HCT116 (cell line): ENCODE data around the gene SCP2.

Experiments used
- CTCF ChIP-seq, 3 experiments: fragments of 200-600 bp in 1 of 3; sonication (generic) in 1 of 3; IDR thresholded peaks in 2 of 3; conservative IDR thresholded peaks in 1 of 3; 2 replicates each; pipeline ENCODE4 v1.5.1; 2012 to 2017; ENCODE audit warnings: low read depth in 2 of 3, low read length in 2 of 3, antibody characterized with exemption in 1 of 3, borderline replicate concordance in 1 of 3, control low read depth in 1 of 3, mild to moderate bottlenecking in 1 of 3, mixed read lengths in 1 of 3, mixed run types in 1 of 3, moderate library complexity in 1 of 3; ENCODE audit not compliant: insufficient read depth in 1 of 3
- EZH2 ChIP-seq: fragments of 200-600 bp; sonication (generic); IDR thresholded peaks from 2 replicates; pipeline ENCODE4 v1.6.1; 2017; ENCODE audit warnings: antibody characterized with exemption, mixed run types
- EZH2phosphoT487 ChIP-seq: fragments of 200-600 bp; IDR thresholded peaks from 2 replicates; pipeline ENCODE4 v1.6.1; 2018; ENCODE audit warnings: antibody characterized with exemption, borderline replicate concordance
- POLR2A ChIP-seq: IDR thresholded peaks from 2 replicates; pipeline ENCODE4 v1.7.0; 2011; ENCODE audit warnings: borderline replicate concordance; ENCODE audit not compliant: insufficient read depth, insufficient read length; ENCODE audit errors: extremely low read depth
- POLR2AphosphoS5 ChIP-seq: IDR thresholded peaks from 2 replicates; pipeline ENCODE4 v1.6.1; 2011; ENCODE audit warnings: mild to moderate bottlenecking, low read depth, low read length, moderate library complexity
- REST ChIP-seq: IDR thresholded peaks from 2 replicates; pipeline ENCODE4 v1.6.1; 2012; ENCODE audit warnings: low read depth
- SIN3A ChIP-seq: IDR thresholded peaks from 2 replicates; pipeline ENCODE4 v1.6.1; 2012; ENCODE audit warnings: low read depth
- TCF7L2 ChIP-seq: IDR thresholded peaks from 2 replicates; pipeline ENCODE4 v1.7.0; 2011; ENCODE audit warnings: borderline replicate concordance, inconsistent platforms; ENCODE audit not compliant: insufficient read depth, insufficient read length; ENCODE audit errors: extremely low read depth
- YY1 ChIP-seq: IDR thresholded peaks from 2 replicates; pipeline ENCODE4 v1.6.1; 2011; ENCODE audit warnings: low read length, low read depth, moderate library complexity, mild to moderate bottlenecking; ENCODE audit not compliant: insufficient replicate concordance; ENCODE audit errors: extremely low read depth
- ZBTB33 ChIP-seq: IDR thresholded peaks from 2 replicates; pipeline ENCODE4 v1.6.1; 2011; ENCODE audit warnings: mild to moderate bottlenecking, low read length, moderate library complexity; ENCODE audit not compliant: insufficient replicate concordance; ENCODE audit errors: extremely low read depth
- ZFX ChIP-seq: fragments of 450-650 bp; IDR thresholded peaks from 2 replicates; pipeline ENCODE4 v1.6.1; 2017
- ZNF274 ChIP-seq: fragments of 200-500 bp; sonication (Bioruptor generic); IDR thresholded peaks from 2 replicates; pipeline ENCODE4 v1.6.1; 2014; ENCODE audit warnings: mild to moderate bottlenecking, low read depth, low read length, inconsistent platforms
- TF ChIP-seq, protein P1 (sequence below): IDR thresholded peaks from 2 replicates; pipeline ENCODE4 v1.6.1; 2012

DNA sequence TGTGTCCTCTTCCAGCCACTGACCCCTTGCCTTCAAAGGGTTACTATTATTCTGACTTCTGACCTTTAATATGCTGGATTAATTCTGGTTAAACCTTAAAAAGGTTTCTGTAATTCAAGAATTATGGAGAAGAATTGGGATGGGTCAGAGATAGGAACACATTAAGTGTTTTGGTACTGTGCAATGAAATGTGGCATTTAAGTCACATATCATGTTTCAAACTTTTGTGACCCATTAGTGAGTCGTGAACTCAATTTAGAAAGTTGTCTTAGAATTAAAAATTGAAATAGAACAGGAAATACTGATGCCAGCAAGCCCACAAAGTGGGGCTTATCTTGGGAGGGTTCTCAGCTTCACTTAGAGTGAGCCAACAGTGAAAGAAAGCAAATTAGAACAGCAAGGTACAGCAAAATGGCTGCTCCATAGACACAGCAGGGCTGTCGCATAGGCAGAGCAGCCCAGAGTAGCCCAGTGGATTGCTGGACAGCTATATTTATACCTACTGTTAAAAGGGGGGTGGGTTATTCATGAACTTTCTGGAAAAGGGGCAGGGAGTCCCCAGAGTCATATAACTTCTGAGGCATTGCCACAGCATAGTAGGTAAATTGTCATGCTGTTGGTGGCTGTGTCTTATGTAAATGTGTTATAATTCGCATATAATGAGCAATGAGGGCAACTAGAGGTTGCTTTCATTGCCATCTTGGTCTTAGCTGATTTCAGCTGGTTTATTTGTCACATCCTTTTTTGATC, 10.5 kb downstream of the SCP2 start:
- TF ChIP-seq CTCF (IDR thresholded peaks at IDR 0.05 in 2 of 3, conservative IDR thresholded peaks at IDR 0.05 in 1 of 3; ENCODE audit: borderline replicate concordance in 1 of 3, insufficient read depth in 1 of 3, low read depth in 2 of 3, low read length in 2 of 3) = no peak
- TF ChIP-seq ZBTB33 = no peak
- no peak for TF ChIP-seq TCF7L2
- no peak for TF ChIP-seq YY1
- TF ChIP-seq POLR2A = no peak
- TF ChIP-seq, protein P1, sequence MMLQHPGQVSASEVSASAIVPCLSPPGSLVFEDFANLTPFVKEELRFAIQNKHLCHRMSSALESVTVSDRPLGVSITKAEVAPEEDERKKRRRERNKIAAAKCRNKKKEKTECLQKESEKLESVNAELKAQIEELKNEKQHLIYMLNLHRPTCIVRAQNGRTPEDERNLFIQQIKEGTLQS = no peak
- TF ChIP-seq EZH2phosphoT487 = no peak
- no peak for TF ChIP-seq ZNF274
- TF ChIP-seq POLR2AphosphoS5 = no peak
- no peak for TF ChIP-seq SIN3A
- TF ChIP-seq REST = no peak
- TF ChIP-seq ZFX = no peak
- TF ChIP-seq EZH2 = no peak
